H9 (cell line): ENCODE data around the gene KBTBD6. TPM values are rescaled to one million over a fixed set of nuclear protein-coding genes. Genes with fewer than 3 reads are reported as not detected.

Experiments
- DNase-seq: peaks from one replicate; pipeline ENCODE4 v3.0.0-alpha.2; 2017
- H2AFZ ChIP-seq: one replicate; pipeline ENCODE4 v1.6.1; 2013; ENCODE audit warnings: mild to moderate bottlenecking, low read length, control low read depth, moderate library complexity
- H2AK5ac ChIP-seq: 2 replicates; pipeline ENCODE4 v1.6.1; 2013; ENCODE audit warnings: low read length, control low read depth, mixed read lengths; ENCODE audit not compliant: insufficient read length
- H2BK120ac ChIP-seq: one replicate; pipeline ENCODE4 v1.6.1; 2013; ENCODE audit warnings: low read depth, mild to moderate bottlenecking, low read length, control low read depth, inconsistent platforms; ENCODE audit not compliant: poor library complexity, severe bottlenecking
- H2BK12ac ChIP-seq: 2 replicates; pipeline ENCODE4 v1.6.1; 2013; ENCODE audit warnings: low read length, control low read depth, mixed read lengths, low read depth; ENCODE audit not compliant: insufficient read length
- H2BK15ac ChIP-seq: 2 replicates; pipeline ENCODE4 v1.6.1; 2013; ENCODE audit warnings: low read depth, low read length, control low read depth
- H2BK20ac ChIP-seq: one replicate; pipeline ENCODE4 v1.6.1; 2013; ENCODE audit warnings: low read depth, mild to moderate bottlenecking, low read length, control low read depth, inconsistent platforms; ENCODE audit not compliant: poor library complexity, severe bottlenecking
- H2BK5ac ChIP-seq: 2 replicates; pipeline ENCODE4 v1.6.1; 2013; ENCODE audit warnings: low read length, control low read depth, mixed read lengths; ENCODE audit not compliant: insufficient read length
- H3K14ac ChIP-seq: 2 replicates; pipeline ENCODE4 v1.6.1; 2013; ENCODE audit warnings: low read length, control low read depth; ENCODE audit not compliant: insufficient read depth
- H3K18ac ChIP-seq: 2 replicates; pipeline ENCODE4 v1.6.1; 2013; ENCODE audit warnings: low read depth, mild to moderate bottlenecking, mixed read lengths, low read length, control low read depth; ENCODE audit not compliant: insufficient read length
- H3K23ac ChIP-seq: 2 replicates; pipeline ENCODE4 v1.6.1; 2013; ENCODE audit warnings: low read length, control low read depth, mixed read lengths, low read depth; ENCODE audit not compliant: insufficient read length
- H3K23me2 ChIP-seq: 2 replicates; pipeline ENCODE4 v1.6.1; 2013; ENCODE audit warnings: low read depth, mild to moderate bottlenecking, mixed read lengths, low read length, control low read depth; ENCODE audit not compliant: insufficient read length, poor library complexity, severe bottlenecking
- H3K27ac ChIP-seq: 2 replicates; pipeline ENCODE4 v1.5.1; 2013; ENCODE audit warnings: low read length, control low read depth, mixed read lengths, low read depth; ENCODE audit not compliant: insufficient read length
- H3K27me3 ChIP-seq: 2 replicates; pipeline ENCODE4 v1.6.1; 2013; ENCODE audit warnings: low read length, control low read depth, inconsistent platforms; ENCODE audit not compliant: insufficient read depth
- H3K4ac ChIP-seq: 2 replicates; pipeline ENCODE4 v1.6.1; 2013; ENCODE audit warnings: low read depth, mild to moderate bottlenecking, control low read depth, inconsistent platforms, low read length, moderate library complexity
- H3K4me1 ChIP-seq: 2 replicates; pipeline ENCODE4 v1.6.1; 2013; ENCODE audit warnings: low read length, control low read depth, inconsistent platforms; ENCODE audit not compliant: insufficient read depth
- H3K4me2 ChIP-seq: 2 replicates; pipeline ENCODE4 v1.6.1; 2013; ENCODE audit warnings: low read length, control low read depth, mixed read lengths; ENCODE audit not compliant: insufficient read length, insufficient read depth
- H3K56ac ChIP-seq: 2 replicates; pipeline ENCODE4 v1.6.1; 2013; ENCODE audit warnings: low read depth, mild to moderate bottlenecking, mixed read lengths, low read length, control low read depth; ENCODE audit not compliant: insufficient read length
- H3K79me1 ChIP-seq: 2 replicates; pipeline ENCODE4 v1.6.1; 2013; ENCODE audit warnings: low read depth, mild to moderate bottlenecking, moderate library complexity, low read length, control low read depth, inconsistent platforms; ENCODE audit not compliant: insufficient read depth, poor library complexity, severe bottlenecking
- H3K79me2 ChIP-seq: 2 replicates; pipeline ENCODE4 v1.6.1; 2013; ENCODE audit warnings: low read length, control low read depth, inconsistent platforms; ENCODE audit not compliant: insufficient read depth
- H3K9ac ChIP-seq: 2 replicates; pipeline ENCODE4 v1.6.1; 2013; ENCODE audit warnings: low read length, control low read depth, mixed read lengths; ENCODE audit not compliant: insufficient read length; ENCODE audit errors: extremely low read depth
- H3K9me3 ChIP-seq: one replicate; pipeline ENCODE4 v1.6.1; 2013; ENCODE audit warnings: low read depth, low read length, inconsistent platforms; ENCODE audit not compliant: control insufficient read depth
- H3T11ph ChIP-seq: one replicate; pipeline ENCODE4 v1.6.1; 2013; ENCODE audit warnings: mild to moderate bottlenecking, low read length, control low read depth, inconsistent platforms
- H4K20me1 ChIP-seq: one replicate; pipeline ENCODE4 v1.6.1; 2013; ENCODE audit not compliant: control insufficient read depth, insufficient read length, insufficient read depth
- H4K5ac ChIP-seq: 2 replicates; pipeline ENCODE4 v1.6.1; 2013; ENCODE audit warnings: low read depth, mild to moderate bottlenecking, mixed read lengths, low read length, control low read depth; ENCODE audit not compliant: insufficient read length
- H4K8ac ChIP-seq: replicated peaks from 2 replicates; pipeline ENCODE4 v1.6.1; 2013; ENCODE audit warnings: low read length, control low read depth, mixed read lengths, low read depth; ENCODE audit not compliant: insufficient read length
- H4K91ac ChIP-seq: 2 replicates; pipeline ENCODE4 v1.6.1; 2013; ENCODE audit warnings: low read depth, mild to moderate bottlenecking, moderate library complexity, mixed read lengths, low read length, control low read depth; ENCODE audit not compliant: insufficient read length
- H3K27ac Mint-ChIP-seq, 3 experiments: 2 replicates in 2 of 3; 3 replicates in 1 of 3; pipeline ENCODE4 v1.8.0; 2020 to 2021; ENCODE audit warnings: mixed read lengths in 3 of 3, mild to moderate bottlenecking in 1 of 3, moderate library complexity in 1 of 3
- H3K27me3 Mint-ChIP-seq: 2 replicates; pipeline ENCODE4 v1.8.0; 2021; ENCODE audit warnings: low read depth, mild to moderate bottlenecking, moderate library complexity, mixed read lengths
- H3K36me3 Mint-ChIP-seq, 3 experiments: 2 replicates in 2 of 3; 3 replicates in 1 of 3; pipeline ENCODE4 v1.8.0; 2020 to 2021; ENCODE audit warnings: low read depth in 3 of 3, mixed read lengths in 3 of 3; ENCODE audit not compliant: insufficient read depth in 1 of 3
- H3K4me1 Mint-ChIP-seq, 2 experiments: 2 replicates each; pipeline ENCODE4 v1.8.0; 2020; ENCODE audit warnings: mixed read lengths in 2 of 2
- H3K4me3 Mint-ChIP-seq, 2 experiments: 2 replicates in 1 of 2; 3 replicates in 1 of 2; pipeline ENCODE4 v1.8.0; 2020 to 2021; ENCODE audit warnings: mild to moderate bottlenecking in 2 of 2, mixed read lengths in 2 of 2, moderate library complexity in 1 of 2
- H3K9me3 Mint-ChIP-seq, 2 experiments: 2 replicates in 1 of 2; 3 replicates in 1 of 2; pipeline ENCODE4 v1.8.0; 2020; ENCODE audit warnings: mild to moderate bottlenecking in 2 of 2, mixed read lengths in 2 of 2, moderate library complexity in 1 of 2
- WGBS: extraction: QIAGEN DNeasy Blood & Tissue Kit; methylation state at CpG from one replicate; pipeline ENCODE4 v1.1.7; 2013; ENCODE audit warnings: missing lambda C conversion rate, low lambda C conversion rate, mixed read lengths; ENCODE audit not compliant: insufficient read length; ENCODE audit errors: extremely low coverage; 5-methylcytosine and 5-hydroxymethylcytosine counted together
- total RNA-seq: library from RNA; stranded (reverse); gene quantifications from 2 replicates; pipeline ENCODE4 v1.2.1, GENCODE V29; 2021
- TF ChIP-seq, protein P1 (sequence below): fragments of 200-600 bp; sonication (generic); conservative IDR thresholded peaks from 3 replicates; pipeline ENCODE4 v1.8.0; 2021; ENCODE audit warnings: antibody characterized with exemption, mild to moderate bottlenecking

Gene KBTBD6
- total RNA-seq, 1 experiment from 2014 or later = 11.5 TPM

DNA sequence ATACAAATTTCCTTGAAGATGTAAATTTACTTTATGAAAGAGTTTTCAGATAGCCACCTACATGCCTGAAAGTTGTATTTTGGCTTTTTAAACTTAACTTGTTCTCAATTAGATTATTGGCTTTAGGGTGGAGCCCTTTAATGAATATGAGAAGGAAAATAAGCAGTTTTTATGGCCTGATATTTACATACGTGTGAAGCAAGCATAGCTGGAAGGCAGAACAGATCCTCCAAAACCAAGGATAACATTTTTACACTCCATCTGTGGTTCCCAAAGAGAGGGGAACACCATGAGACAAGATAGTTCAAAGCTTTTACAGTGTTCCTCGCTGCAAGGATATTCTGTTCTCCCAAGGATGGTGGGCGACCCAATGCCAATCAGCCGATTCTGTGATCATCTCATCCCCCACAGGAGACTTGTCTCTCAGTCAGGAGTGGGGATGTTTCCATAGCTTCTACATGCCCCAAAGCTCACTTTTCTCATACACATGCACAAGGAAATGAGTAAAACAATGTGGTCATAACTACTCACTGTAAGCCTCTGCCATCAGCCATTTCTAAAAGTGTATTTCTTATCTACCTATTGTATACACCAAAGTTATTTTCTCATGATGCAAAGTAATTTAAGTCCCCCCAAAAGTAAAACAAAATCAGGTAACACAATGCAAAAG, 24.6 kb upstream of the KBTBD6 start:
- no peak overlapping the region for H3K27ac ChIP-seq
- Mint-ChIP-seq H3K4me1 (peaks cover 38 to 45% of the 10 kb centered on the region in 2 experiments), H3K36me3 (peaks cover under 1 to 4% (median 3%) of the 10 kb centered on the region in 3 experiments; a peak in 3 of 7 replicates), H3K27me3 (no peaks in the 10 kb centered on the region), H3K9me3 (peaks cover 4 to 5% of the 10 kb centered on the region in 2 experiments; a peak in 3 of 5 replicates), H3K27ac (peak overlapping the region in 1 of 3 experiments; percentile 88; a peak in 2 of 7 replicates), H3K4me3 (no peak overlapping the region)
- H3K9ac ChIP-seq = no peak overlapping the region
- no peak overlapping the region for H3K23ac ChIP-seq
- H2AFZ ChIP-seq = no peak overlapping the region
- no peaks in the 10 kb centered on the region for H3K27me3 ChIP-seq
- no peak overlapping the region for H3K4me2 ChIP-seq
- no peak overlapping the region for H2BK20ac ChIP-seq
- H4K20me1 ChIP-seq = no peaks in the 10 kb centered on the region
- H2BK120ac ChIP-seq = no peak overlapping the region
- H3K23me2 ChIP-seq = no peaks in the 10 kb centered on the region
- H4K5ac ChIP-seq = no peak overlapping the region
- H3K79me1 ChIP-seq = no peaks in the 10 kb centered on the region
- H4K91ac ChIP-seq = no peak overlapping the region
- H2BK15ac ChIP-seq = no peak overlapping the region
- no peak overlapping the region for H3T11ph ChIP-seq
- H3K14ac ChIP-seq = no peak overlapping the region
- DNase-seq = no peak
- WGBS = no CpG with 5 or more reads among the region's 4 CpGs
- no peak overlapping the region for H3K4ac ChIP-seq
- peaks cover 11% of the 10 kb centered on the region; the same call in 1 of the 2 replicates for H3K4me1 ChIP-seq
- H2BK5ac ChIP-seq = no peak overlapping the region
- H3K79me2 ChIP-seq = no peaks in the 10 kb centered on the region
- peaks cover 4% of the 10 kb centered on the region for H3K9me3 ChIP-seq
- H2AK5ac ChIP-seq = no peak overlapping the region
- TF ChIP-seq, protein P1, sequence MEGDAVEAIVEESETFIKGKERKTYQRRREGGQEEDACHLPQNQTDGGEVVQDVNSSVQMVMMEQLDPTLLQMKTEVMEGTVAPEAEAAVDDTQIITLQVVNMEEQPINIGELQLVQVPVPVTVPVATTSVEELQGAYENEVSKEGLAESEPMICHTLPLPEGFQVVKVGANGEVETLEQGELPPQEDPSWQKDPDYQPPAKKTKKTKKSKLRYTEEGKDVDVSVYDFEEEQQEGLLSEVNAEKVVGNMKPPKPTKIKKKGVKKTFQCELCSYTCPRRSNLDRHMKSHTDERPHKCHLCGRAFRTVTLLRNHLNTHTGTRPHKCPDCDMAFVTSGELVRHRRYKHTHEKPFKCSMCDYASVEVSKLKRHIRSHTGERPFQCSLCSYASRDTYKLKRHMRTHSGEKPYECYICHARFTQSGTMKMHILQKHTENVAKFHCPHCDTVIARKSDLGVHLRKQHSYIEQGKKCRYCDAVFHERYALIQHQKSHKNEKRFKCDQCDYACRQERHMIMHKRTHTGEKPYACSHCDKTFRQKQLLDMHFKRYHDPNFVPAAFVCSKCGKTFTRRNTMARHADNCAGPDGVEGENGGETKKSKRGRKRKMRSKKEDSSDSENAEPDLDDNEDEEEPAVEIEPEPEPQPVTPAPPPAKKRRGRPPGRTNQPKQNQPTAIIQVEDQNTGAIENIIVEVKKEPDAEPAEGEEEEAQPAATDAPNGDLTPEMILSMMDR = no peak
- no peak overlapping the region for H2BK12ac ChIP-seq
- H3K18ac ChIP-seq = no peak overlapping the region
- H3K56ac ChIP-seq = no peak overlapping the region
- H4K8ac ChIP-seq = no peak overlapping the region
